Neural progenitor cell (in vitro differentiated cells): Measurements from ENCODE around the gene ATP6V1B1.

Source experiments
- CTCF ChIP-seq: fragments of 200-600 bp; sonication (generic); IDR thresholded peaks from 2 replicates; pipeline ENCODE4 v1.5.1; 2017; ENCODE audit warnings: antibody characterized with exemption, mild to moderate bottlenecking
- EZH2 ChIP-seq: fragments of 200-600 bp; sonication (generic); IDR thresholded peaks from 2 replicates; pipeline ENCODE4 v1.6.1; 2017; ENCODE audit warnings: antibody characterized with exemption, mild to moderate bottlenecking, moderate library complexity
- EZH2phosphoT487 ChIP-seq: fragments of 200-600 bp; sonication (generic); IDR thresholded peaks from 2 replicates; pipeline ENCODE4 v1.6.1; 2017; ENCODE audit warnings: antibody characterized with exemption

- no peak for TF ChIP-seq CTCF
- no peak for TF ChIP-seq EZH2phosphoT487
- TF ChIP-seq EZH2, result no peak
These were observed 40.9 kb upstream of the ATP6V1B1 start for GRCh38 chr2:70894765-70895164.
